NK-92 (cell line): ENCODE results near the gene ZC2HC1C.

Source experiments
- DNase-seq: peaks from one replicate; lab custom pipeline; 2025; ENCODE audit not compliant: unreplicated experiment; lab: John Stamatoyannopoulos, UW

Gene ZC2HC1C

GRCh38 chr14:75128596-75128990 lies 59.2 kb downstream of the ZC2HC1C start:
- DNase-seq = no peak
